Glutamatergic neuron (in vitro differentiated cells): ENCODE measurements around the gene FA2H. TPM values are rescaled to one million over a fixed set of nuclear protein-coding genes. Genes with fewer than 3 reads are reported as not detected.

ENCODE experiments used
- DNase-seq: peaks from one replicate; pipeline ENCODE4 v3.0.0; 2022
- H3K27ac Mint-ChIP-seq: one replicate; pipeline ENCODE4 v1.8.0; 2020; ENCODE audit warnings: mild to moderate bottlenecking, mixed read lengths, inconsistent platforms; ENCODE audit not compliant: unreplicated experiment
- H3K27me3 Mint-ChIP-seq: one replicate; pipeline ENCODE4 v1.8.0; 2020; ENCODE audit warnings: mild to moderate bottlenecking, moderate library complexity, mixed read lengths, inconsistent platforms; ENCODE audit not compliant: unreplicated experiment
- H3K36me3 Mint-ChIP-seq: one replicate; pipeline ENCODE4 v1.8.0; 2020; ENCODE audit warnings: mild to moderate bottlenecking, mixed read lengths, inconsistent platforms; ENCODE audit not compliant: unreplicated experiment
- H3K4me1 Mint-ChIP-seq: one replicate; pipeline ENCODE4 v1.8.0; 2020; ENCODE audit warnings: mild to moderate bottlenecking, low read depth, mixed read lengths, inconsistent platforms; ENCODE audit not compliant: unreplicated experiment
- H3K4me3 Mint-ChIP-seq: one replicate; pipeline ENCODE4 v1.8.0; 2020; ENCODE audit warnings: mild to moderate bottlenecking, mixed read lengths, inconsistent platforms; ENCODE audit not compliant: unreplicated experiment
- H3K9me3 Mint-ChIP-seq: one replicate; pipeline ENCODE4 v1.8.0; 2020; ENCODE audit warnings: mild to moderate bottlenecking, moderate library complexity, mixed read lengths, inconsistent platforms; ENCODE audit not compliant: unreplicated experiment
- total RNA-seq: library from RNA; stranded (reverse); fragmentation: NEBNext Ultra II Directional; extraction: Animal tissue kit (Norgen Biotek cat#: 25700); gene quantifications from one replicate; pipeline ENCODE4 v1.2.1, GENCODE V29; 2021; ENCODE audit not compliant: unreplicated experiment
- TF ChIP-seq, protein P1 (sequence below): fragments of 200-600 bp; sonication (generic); IDR thresholded peaks from one replicate; pipeline ENCODE4 v1.5.0; 2021; ENCODE audit not compliant: partially characterized antibody, unreplicated experiment

FA2H gene
- total RNA-seq, 1 donor from 2014 or later = not detected

DNA sequence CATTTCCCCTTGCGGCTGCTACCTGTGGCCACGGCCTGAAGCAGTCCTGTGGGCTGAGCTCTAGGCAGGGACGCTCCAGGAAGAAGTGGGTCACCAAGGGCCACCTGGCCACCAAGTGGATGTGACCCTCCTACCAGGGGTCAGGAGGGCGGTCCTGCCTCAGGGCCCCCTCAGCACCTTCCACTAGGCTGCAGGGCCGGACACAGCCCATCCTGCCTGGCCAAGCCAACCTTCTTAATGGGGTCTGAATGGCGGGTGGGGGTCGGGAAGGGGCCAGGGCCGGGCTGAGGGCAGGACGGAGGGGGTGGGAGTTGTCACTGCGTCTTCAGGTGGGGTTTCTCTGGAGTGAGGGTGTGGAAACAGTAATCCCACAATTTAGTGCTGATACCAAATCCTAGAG lies 60.7 kb downstream of the FA2H start:
- Mint-ChIP-seq H3K27me3 (peaks cover 3% of the 10 kb centered on the region), H3K27ac (no peak overlapping the region), H3K9me3 (peaks cover 4% of the 10 kb centered on the region), H3K36me3 (no peaks in the 10 kb centered on the region), H3K4me1 (no peaks in the 10 kb centered on the region), H3K4me3 (no peak overlapping the region)
- DNase-seq = no peak
- TF ChIP-seq, protein P1, sequence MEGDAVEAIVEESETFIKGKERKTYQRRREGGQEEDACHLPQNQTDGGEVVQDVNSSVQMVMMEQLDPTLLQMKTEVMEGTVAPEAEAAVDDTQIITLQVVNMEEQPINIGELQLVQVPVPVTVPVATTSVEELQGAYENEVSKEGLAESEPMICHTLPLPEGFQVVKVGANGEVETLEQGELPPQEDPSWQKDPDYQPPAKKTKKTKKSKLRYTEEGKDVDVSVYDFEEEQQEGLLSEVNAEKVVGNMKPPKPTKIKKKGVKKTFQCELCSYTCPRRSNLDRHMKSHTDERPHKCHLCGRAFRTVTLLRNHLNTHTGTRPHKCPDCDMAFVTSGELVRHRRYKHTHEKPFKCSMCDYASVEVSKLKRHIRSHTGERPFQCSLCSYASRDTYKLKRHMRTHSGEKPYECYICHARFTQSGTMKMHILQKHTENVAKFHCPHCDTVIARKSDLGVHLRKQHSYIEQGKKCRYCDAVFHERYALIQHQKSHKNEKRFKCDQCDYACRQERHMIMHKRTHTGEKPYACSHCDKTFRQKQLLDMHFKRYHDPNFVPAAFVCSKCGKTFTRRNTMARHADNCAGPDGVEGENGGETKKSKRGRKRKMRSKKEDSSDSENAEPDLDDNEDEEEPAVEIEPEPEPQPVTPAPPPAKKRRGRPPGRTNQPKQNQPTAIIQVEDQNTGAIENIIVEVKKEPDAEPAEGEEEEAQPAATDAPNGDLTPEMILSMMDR = no peak

DNA sequence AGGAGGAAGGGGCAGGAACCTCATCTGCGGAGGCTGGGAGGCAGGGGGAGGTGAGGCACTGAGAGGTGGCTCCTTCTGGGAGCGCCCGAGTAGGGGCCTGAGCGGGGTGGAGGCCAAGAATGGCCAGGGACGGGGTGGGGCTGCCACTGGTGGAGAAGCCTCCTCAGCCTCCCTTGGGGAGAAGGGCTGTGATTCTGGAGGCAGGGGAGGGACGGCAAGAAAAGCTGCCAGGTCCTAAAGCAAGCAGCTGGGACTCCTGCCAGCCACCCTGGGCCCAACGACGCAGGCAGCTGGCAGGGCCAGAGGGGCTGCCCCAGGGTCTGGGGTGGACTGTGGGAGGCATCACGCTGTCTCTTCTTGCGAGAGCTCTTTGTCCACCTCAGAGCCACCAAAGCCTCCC lies 61.3 kb downstream of the FA2H start:
- Mint-ChIP-seq H3K27me3 (peaks cover 2% of the 10 kb centered on the region), H3K4me3 (no peak overlapping the region), H3K27ac (no peak overlapping the region), H3K9me3 (peaks cover 6% of the 10 kb centered on the region), H3K36me3 (no peaks in the 10 kb centered on the region), H3K4me1 (no peaks in the 10 kb centered on the region)
- TF ChIP-seq, protein P1 = no peak
- DNase-seq = no peak

DNA sequence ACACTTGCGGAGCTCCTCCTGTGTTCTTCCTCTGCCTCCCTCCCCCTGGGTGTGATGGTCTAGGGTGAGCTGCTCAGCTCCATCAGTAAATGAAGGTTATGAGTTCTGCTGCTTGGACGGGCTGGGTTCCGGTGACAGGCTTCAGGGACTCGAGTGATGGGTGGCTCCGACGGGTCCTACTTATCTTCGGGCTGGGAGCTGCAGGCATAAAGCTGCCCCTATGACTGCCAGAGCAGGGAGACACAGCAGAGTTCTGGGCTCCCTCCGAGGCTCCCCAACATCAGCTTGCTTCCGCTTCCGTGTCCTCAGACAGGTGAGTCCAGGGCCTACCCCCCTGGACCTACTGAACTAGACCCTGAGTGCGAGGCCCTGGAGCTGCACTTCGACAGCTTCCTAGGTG lies 62.7 kb downstream of the FA2H start:
- Mint-ChIP-seq H3K27me3 (no peaks in the 10 kb centered on the region), H3K4me3 (no peak overlapping the region), H3K4me1 (no peaks in the 10 kb centered on the region), H3K36me3 (no peaks in the 10 kb centered on the region), H3K9me3 (peaks cover 4% of the 10 kb centered on the region), H3K27ac (no peak overlapping the region)
- no peak for DNase-seq
- TF ChIP-seq, protein P1 = no peak

DNA sequence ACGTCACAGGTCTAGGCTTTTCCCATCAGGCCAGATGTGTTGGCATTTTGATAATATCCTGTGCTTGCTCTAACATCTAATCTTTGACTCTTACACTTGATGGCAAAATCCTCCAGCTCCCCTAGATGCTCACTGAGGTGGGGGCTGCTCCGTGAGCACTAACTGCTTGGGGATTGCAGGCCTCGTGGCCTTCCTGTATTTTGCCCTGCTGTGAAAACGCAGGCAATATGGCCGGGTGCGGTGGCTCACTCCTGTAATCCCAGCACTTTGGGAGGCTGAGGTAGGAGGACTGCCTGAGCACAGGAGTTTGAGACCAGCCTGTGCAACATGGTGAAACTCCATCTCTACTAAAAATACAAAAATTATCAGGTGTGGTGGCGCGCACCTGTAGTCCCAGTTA lies 64.2 kb downstream of the FA2H start:
- H3K27ac Mint-ChIP-seq = no peak overlapping the region
- TF ChIP-seq, protein P1 = no peak
- H3K36me3 Mint-ChIP-seq = no peaks in the 10 kb centered on the region
- no peaks in the 10 kb centered on the region for H3K27me3 Mint-ChIP-seq
- H3K4me1 Mint-ChIP-seq = no peaks in the 10 kb centered on the region
- no peak for DNase-seq
- H3K9me3 Mint-ChIP-seq = peaks cover 4% of the 10 kb centered on the region
- no peak overlapping the region for H3K4me3 Mint-ChIP-seq

DNA sequence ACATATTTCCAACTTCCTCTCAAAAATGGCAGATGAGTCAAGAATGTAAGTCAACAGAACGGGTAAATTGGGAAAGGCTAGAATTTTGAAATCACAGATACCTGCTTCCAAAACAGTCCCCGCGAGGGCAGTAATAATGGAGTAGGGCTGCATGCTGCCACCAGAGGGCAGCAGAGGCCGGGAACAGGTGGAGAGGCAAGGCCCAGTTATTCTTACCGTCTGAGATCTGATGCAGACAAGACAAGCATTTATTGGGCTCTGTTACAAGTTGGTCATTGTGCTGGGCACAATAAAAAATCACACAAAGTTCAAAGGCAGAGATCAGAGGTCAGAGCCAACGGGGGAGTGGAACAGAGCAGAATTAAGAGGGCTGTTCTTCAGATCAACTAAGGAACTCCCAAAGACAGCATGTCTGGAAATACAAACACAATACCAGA lies 65.2 kb downstream of the FA2H start:
- Mint-ChIP-seq H3K4me1 (no peaks in the 10 kb centered on the region), H3K4me3 (no peak overlapping the region), H3K36me3 (no peaks in the 10 kb centered on the region), H3K27ac (no peak overlapping the region), H3K9me3 (peaks cover 4% of the 10 kb centered on the region), H3K27me3 (no peaks in the 10 kb centered on the region)
- DNase-seq = peak; percentile 90
- TF ChIP-seq, protein P1 = peak; percentile 94
